Right atrium auricular region (tissue), 2 donors: ENCODE measurements around the gene SEPTIN8. TPM values are rescaled to one million over a fixed set of nuclear protein-coding genes. Genes with fewer than 3 reads are reported as not detected.

Source experiments
- DNase-seq: peaks from one replicate; pipeline ENCODE4 v3.0.0-alpha.2; 2019; ENCODE audit warnings: low spot score
- H3K27ac ChIP-seq, 2 donors: fragments of 200-600 bp; sonication (generic); 1 replicate in 1 of 2; 2 replicates in 1 of 2; pipeline ENCODE4 v1.5.1; 2016 to 2019
- H3K27me3 ChIP-seq, 2 donors: fragments of 200-600 bp; sonication (generic); one replicate each; pipeline versions ENCODE4 v1.5.1 to v1.6.0; 2017 to 2019
- H3K36me3 ChIP-seq: fragments of 200-600 bp; sonication (generic); one replicate; pipeline ENCODE4 v1.5.1; 2016
- H3K4me1 ChIP-seq, 2 donors: fragments of 200-600 bp; sonication (generic); one replicate each; pipeline versions ENCODE4 v1.5.1 to v1.6.0; 2017 to 2019
- H3K4me3 ChIP-seq, 2 donors: fragments of 200-600 bp; sonication (generic); 1 replicate in 1 of 2; 2 replicates in 1 of 2; pipeline ENCODE4 v1.5.1; 2017 to 2019; ENCODE audit warnings: mild to moderate bottlenecking in 1 of 2, moderate library complexity in 1 of 2
- H3K9me3 ChIP-seq, 2 donors: fragments of 200-600 bp; sonication (generic); one replicate each; pipeline ENCODE4 v1.5.1; 2019
- CTCF ChIP-seq, 2 donors: fragments of 200-600 bp; sonication (generic); IDR thresholded peaks; one replicate each; pipeline ENCODE4 v1.5.1; 2019; ENCODE audit warnings: antibody characterized with exemption in 2 of 2
- total RNA-seq, 2 donors: library from RNA; depleted of rRNA; stranded (reverse); fragments of >200 nt; gene quantifications; one replicate each; pipeline ENCODE4 v1.1.0, GENCODE V29; 2016

Gene SEPTIN8
- 10 to 100 TPM; 21.1 to 24.8 TPM for total RNA-seq

GRCh38 chr5:132777209-132778069 is at the start of gene SEPTIN8:
Gene SEPTIN8 (minus strand): TSS chr5:132777239. CDS start chr5:132777137, 102 bp downstream.
- peaks cover 0 to 47% of the 10 kb centered on the region in 2 donors for H3K4me1 ChIP-seq
- peak; percentile 73 for DNase-seq

GRCh38 chr5:132826424-132827082 is 49.5 kb upstream of the SEPTIN8 start:
- DNase-seq, result no peak
- no peaks in the 10 kb centered on the region for H3K27me3 ChIP-seq
- H3K36me3 ChIP-seq, result no peaks in the 10 kb centered on the region
- no peaks in the 10 kb centered on the region for H3K9me3 ChIP-seq
- no peak for TF ChIP-seq CTCF (IDR thresholded peaks at IDR 0.05)
- H3K27ac ChIP-seq, result no peak overlapping the region
- peaks cover 0 to 42% of the 10 kb centered on the region in 2 donors for H3K4me1 ChIP-seq
- H3K4me3 ChIP-seq, result no peak overlapping the region

More at GRCh38 chr5:132777209-132778069, at the start of gene SEPTIN8:
- Histone ChIP-seq H3K27ac (peak within 1 kb of the TSS; percentile 66 to 77), H3K36me3 (no peaks in the 10 kb centered on the region), H3K9me3 (no peaks in the 10 kb centered on the region), H3K4me3 (peak within 1 kb of the TSS; percentile 55 to 83), H3K27me3 (no peaks in the 10 kb centered on the region)
- no peak for TF ChIP-seq CTCF (IDR thresholded peaks at IDR 0.05)

GRCh38 chr5:132825834-132826391 is 48.9 kb upstream of the SEPTIN8 start:
- H3K4me1 ChIP-seq, result peaks cover 0 to 38% of the 10 kb centered on the region in 2 donors
- TF ChIP-seq CTCF (IDR thresholded peaks at IDR 0.05), result no peak
- H3K27ac ChIP-seq, result no peak overlapping the region
- DNase-seq, result no peak
- H3K4me3 ChIP-seq, result peak overlapping the region; percentile 20 to 42
- no peaks in the 10 kb centered on the region for H3K9me3 ChIP-seq
- no peaks in the 10 kb centered on the region for H3K27me3 ChIP-seq
- no peaks in the 10 kb centered on the region for H3K36me3 ChIP-seq

- no peaks in the 10 kb centered on the region for H3K36me3 ChIP-seq
- H3K4me1 ChIP-seq, result peaks cover 0 to 35% of the 10 kb centered on the region in 2 donors
- DNase-seq, result peak; percentile 57
- H3K9me3 ChIP-seq, result no peaks in the 10 kb centered on the region
- TF ChIP-seq CTCF (IDR thresholded peaks at IDR 0.05), result no peak
- H3K27ac ChIP-seq, result no peak overlapping the region
- H3K4me3 ChIP-seq, result peak overlapping the region; percentile 20 to 42
- no peaks in the 10 kb centered on the region for H3K27me3 ChIP-seq
Measured at GRCh38 chr5:132825033-132825833, 48.2 kb upstream of the SEPTIN8 start.

- no peak overlapping the region for H3K4me3 ChIP-seq
- H3K4me1 ChIP-seq, result peaks cover 0 to 38% of the 10 kb centered on the region in 2 donors
- no peak for TF ChIP-seq CTCF (IDR thresholded peaks at IDR 0.05)
- H3K9me3 ChIP-seq, result no peaks in the 10 kb centered on the region
- no peaks in the 10 kb centered on the region for H3K36me3 ChIP-seq
- no peak overlapping the region for H3K27ac ChIP-seq
- H3K27me3 ChIP-seq, result no peaks in the 10 kb centered on the region
- no peak for DNase-seq
Measured at GRCh38 chr5:132824426-132824825, 47.4 kb upstream of the SEPTIN8 start.
